ENCODE measurements around the gene G6PD. TPM values are rescaled to one million over a fixed set of nuclear protein-coding genes. Genes with fewer than 3 reads are reported as not detected.

The G6PD gene
- total RNA-seq, 1 donor, result 128 TPM

GRCh38 chrX:154490414-154491083, 56.1 kb downstream of the G6PD start, which contains the start of gene SLC10A3:
Gene SLC10A3 (minus strand): TSS chrX:154490629. CDS start chrX:154488940, 1,689 bp downstream.
- no peak for TF ChIP-seq CTCF (IDR thresholded peaks at IDR 0.05; ENCODE audit: insufficient read depth, low read depth, low read length)
- H3K4me3 ChIP-seq (ENCODE audit: low read depth, low read length), result peak within 1 kb of the TSS; percentile 67
- peak; percentile 94 for DNase-seq (ENCODE audit: low read depth)

GRCh38 chrX:154490021-154490413, 56.6 kb downstream of the G6PD start:
- DNase-seq (ENCODE audit: low read depth), result peak; percentile 61
- peak overlapping the region; percentile 63 for H3K4me3 ChIP-seq (ENCODE audit: low read depth, low read length)
- no peak for TF ChIP-seq CTCF (IDR thresholded peaks at IDR 0.05; ENCODE audit: insufficient read depth, low read depth, low read length)

GRCh38 chrX:154489182-154489581, 57.5 kb downstream of the G6PD start:
- peak overlapping the region; percentile 63 for H3K4me3 ChIP-seq (ENCODE audit: low read depth, low read length)
- TF ChIP-seq CTCF (IDR thresholded peaks at IDR 0.05; ENCODE audit: insufficient read depth, low read depth, low read length), result no peak

GRCh38 chrX:154488336-154489075, 58.1 kb downstream of the G6PD start:
- no peak overlapping the region for H3K4me3 ChIP-seq (ENCODE audit: low read depth, low read length)
- TF ChIP-seq CTCF (IDR thresholded peaks at IDR 0.05; ENCODE audit: insufficient read depth, low read depth, low read length), result no peak
- DNase-seq (ENCODE audit: low read depth), result no peak

More at GRCh38 chrX:154489182-154489581, 57.5 kb downstream of the G6PD start:
- no peak for DNase-seq (ENCODE audit: low read depth)

GRCh38 chrX:154487518-154488290, 58.9 kb downstream of the G6PD start:
- H3K4me3 ChIP-seq (ENCODE audit: low read depth, low read length), result no peak overlapping the region
- no peak for DNase-seq (ENCODE audit: low read depth)
- TF ChIP-seq CTCF (IDR thresholded peaks at IDR 0.05; ENCODE audit: insufficient read depth, low read depth, low read length), result no peak

GRCh38 chrX:154486396-154487207, 60.0 kb downstream of the G6PD start, which contains the start of gene UBL4A:
Gene UBL4A (minus strand): TSS chrX:154486615. CDS start chrX:154486584, 31 bp downstream.
- no peak for TF ChIP-seq CTCF (IDR thresholded peaks at IDR 0.05; ENCODE audit: insufficient read depth, low read depth, low read length)
- DNase-seq (ENCODE audit: low read depth), result peak; percentile 52
- peak within 1 kb of the TSS; percentile 62 for H3K4me3 ChIP-seq (ENCODE audit: low read depth, low read length)
